ENCODE data around the gene DMD. TPM values are rescaled to one million over a fixed set of nuclear protein-coding genes. Genes with fewer than 3 reads are reported as not detected.
A peak's percentile ranks its signal among the peaks of the same experiment; 100 is the strongest.

DMD gene
- total and polyA plus RNA-seq, 2 of the 13 experiments (the other 11 are each of a cell fraction or from before 2014, with no cell fraction given): 17.6 to 25.9 TPM

DNA sequence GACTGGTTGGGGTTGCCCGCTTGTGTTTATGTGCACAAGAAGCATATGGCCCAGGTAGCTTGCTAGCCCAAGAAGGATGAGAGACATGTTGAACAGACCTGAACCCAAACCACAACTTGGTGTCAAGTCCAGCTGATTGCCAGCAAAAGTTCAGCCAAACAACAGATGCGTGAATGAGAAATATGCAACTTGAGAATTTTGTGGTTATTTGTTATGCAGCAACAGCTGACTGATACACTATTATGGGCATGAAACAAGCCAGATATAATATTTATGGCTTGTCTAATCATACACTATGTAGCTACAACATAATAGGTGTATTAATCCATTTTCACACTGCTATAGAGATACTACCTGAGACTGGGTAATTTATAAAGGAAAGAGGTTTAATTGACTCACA lies 2073.2 kb downstream of the DMD start:
- ATAC-seq (no peak), DNase-seq (ENCODE audit: low spot score) (no peak)
- 100% methylated on average over 2 of the region's 2 CpGs for WGBS (ENCODE audit: low lambda C conversion rate)

More for the DNA sequence above, 2073.2 kb downstream of the DMD start:
- no peak overlapping the region for H2AFZ ChIP-seq (ENCODE audit: low read length)
- ChIA-PET POLR2A (no interaction called here), CTCF (ENCODE audit: low intra/inter-chr PET ratio, low total read pairs) (no interaction called here)
- H3K4me2 ChIP-seq (ENCODE audit: low read depth, low read length): no peak overlapping the region
- no peaks in the 10 kb centered on the region for H3K27me3 ChIP-seq (ENCODE audit: control insufficient read depth in 1 of 2, insufficient read depth in 2 of 2, low read length in 2 of 2)
- no TSS peak for BruUV-seq (replicated peaks)
- H3K9me3 ChIP-seq (ENCODE audit: low read length): no peaks in the 10 kb centered on the region
- H3K36me3 ChIP-seq (replicated peaks in 1 of 2; ENCODE audit: control insufficient read depth in 1 of 2, insufficient read depth in 2 of 2, low read length in 2 of 2): peaks cover 0 to 7% of the 10 kb centered on the region in 2 experiments; a peak in 2 of 5 replicates
- no peak overlapping the region for H3K4me3 ChIP-seq (replicated peaks in 1 of 3; ENCODE audit: insufficient read depth in 1 of 3, low read depth in 2 of 3, low read length in 3 of 3)
- TF ChIP-seq, protein P1, sequence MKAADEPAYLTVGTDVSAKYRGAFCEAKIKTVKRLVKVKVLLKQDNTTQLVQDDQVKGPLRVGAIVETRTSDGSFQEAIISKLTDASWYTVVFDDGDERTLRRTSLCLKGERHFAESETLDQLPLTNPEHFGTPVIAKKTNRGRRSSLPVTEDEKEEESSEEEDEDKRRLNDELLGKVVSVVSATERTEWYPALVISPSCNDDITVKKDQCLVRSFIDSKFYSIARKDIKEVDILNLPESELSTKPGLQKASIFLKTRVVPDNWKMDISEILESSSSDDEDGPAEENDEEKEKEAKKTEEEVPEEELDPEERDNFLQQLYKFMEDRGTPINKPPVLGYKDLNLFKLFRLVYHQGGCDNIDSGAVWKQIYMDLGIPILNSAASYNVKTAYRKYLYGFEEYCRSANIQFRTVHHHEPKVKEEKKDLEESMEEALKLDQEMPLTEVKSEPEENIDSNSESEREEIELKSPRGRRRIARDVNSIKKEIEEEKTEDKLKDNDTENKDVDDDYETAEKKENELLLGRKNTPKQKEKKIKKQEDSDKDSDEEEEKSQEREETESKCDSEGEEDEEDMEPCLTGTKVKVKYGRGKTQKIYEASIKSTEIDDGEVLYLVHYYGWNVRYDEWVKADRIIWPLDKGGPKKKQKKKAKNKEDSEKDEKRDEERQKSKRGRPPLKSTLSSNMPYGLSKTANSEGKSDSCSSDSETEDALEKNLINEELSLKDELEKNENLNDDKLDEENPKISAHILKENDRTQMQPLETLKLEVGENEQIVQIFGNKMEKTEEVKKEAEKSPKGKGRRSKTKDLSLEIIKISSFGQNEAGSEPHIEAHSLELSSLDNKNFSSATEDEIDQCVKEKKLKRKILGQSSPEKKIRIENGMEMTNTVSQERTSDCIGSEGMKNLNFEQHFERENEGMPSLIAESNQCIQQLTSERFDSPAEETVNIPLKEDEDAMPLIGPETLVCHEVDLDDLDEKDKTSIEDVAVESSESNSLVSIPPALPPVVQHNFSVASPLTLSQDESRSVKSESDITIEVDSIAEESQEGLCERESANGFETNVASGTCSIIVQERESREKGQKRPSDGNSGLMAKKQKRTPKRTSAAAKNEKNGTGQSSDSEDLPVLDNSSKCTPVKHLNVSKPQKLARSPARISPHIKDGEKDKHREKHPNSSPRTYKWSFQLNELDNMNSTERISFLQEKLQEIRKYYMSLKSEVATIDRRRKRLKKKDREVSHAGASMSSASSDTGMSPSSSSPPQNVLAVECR (CRISPR knock-in tag; IDR thresholded peaks at IDR 0.05; ENCODE audit: borderline replicate concordance): no peak
- peak; percentile 86 for TF ChIP-seq RBAK (CRISPR knock-in tag; IDR thresholded peaks at IDR 0.05)
- H4K20me1 ChIP-seq (ENCODE audit: insufficient read depth, low read length): no peaks in the 10 kb centered on the region
- intact Hi-C loops (cut with micrococcal nuclease; ENCODE audit: unreplicated experiment): no loop called here
- in situ Hi-C loops (cut with HindIII; ENCODE audit: extremely low pct_ligation_motif_present, low pct_unique_long_range_greater_than_20kb): no loop called here
- H3K79me2 ChIP-seq (ENCODE audit: insufficient read depth, low read length): no peaks in the 10 kb centered on the region
- no peak overlapping the region for H3K9ac ChIP-seq (ENCODE audit: insufficient read depth, low read depth, low read length)
- no peak for FAIRE-seq
- H3K4me1 ChIP-seq (ENCODE audit: insufficient read depth, low read length): no peaks in the 10 kb centered on the region
- no peak overlapping the region for H3K27ac ChIP-seq (ENCODE audit: extremely low read length, insufficient read depth, low read length)

Measured in HepG2 (cell line).